WTC11 (cell line): ENCODE measurements around the gene HYDIN.

Source experiments
- CBFB ChIP-seq: sonication (generic); formaldehyde crosslinking; IDR thresholded peaks from 2 replicates; pipeline ENCODE4 v1.8.1; 2022; ENCODE audit warnings: mild to moderate bottlenecking, low read depth, missing genetic modification reagents
- CREB1 ChIP-seq: sonication (generic); formaldehyde crosslinking; IDR thresholded peaks from 2 replicates; pipeline ENCODE4 v1.8.0; 2023; ENCODE audit warnings: mild to moderate bottlenecking, missing genetic modification reagents
- CREM ChIP-seq: sonication (generic); formaldehyde crosslinking; IDR thresholded peaks from 2 replicates; pipeline ENCODE4 v1.8.1; 2022; ENCODE audit warnings: mild to moderate bottlenecking, missing genetic modification reagents, moderate library complexity
- ETV6 ChIP-seq: sonication (generic); formaldehyde crosslinking; IDR thresholded peaks from 2 replicates; pipeline ENCODE4 v1.8.1; 2022; ENCODE audit warnings: mild to moderate bottlenecking, missing genetic modification reagents
- MYBL2 ChIP-seq: sonication (generic); formaldehyde crosslinking; IDR thresholded peaks from 2 replicates; pipeline ENCODE4 v1.8.1; 2023; ENCODE audit warnings: mild to moderate bottlenecking, moderate library complexity, missing genetic modification reagents
- NFE2L1 ChIP-seq: sonication (generic); formaldehyde crosslinking; IDR thresholded peaks from 2 replicates; pipeline ENCODE4 v1.8.1; 2023; ENCODE audit warnings: missing genetic modification reagents
- SP1 ChIP-seq: sonication (generic); formaldehyde crosslinking; conservative IDR thresholded peaks from 2 replicates; pipeline ENCODE4 v1.8.1; 2022; ENCODE audit warnings: missing genetic modification reagents
- TCF7 ChIP-seq: sonication (generic); formaldehyde crosslinking; IDR thresholded peaks from 2 replicates; pipeline ENCODE4 v1.8.0; 2022; ENCODE audit warnings: mild to moderate bottlenecking, low read depth, missing genetic modification reagents, moderate library complexity
- ZNF263 ChIP-seq: sonication (generic); formaldehyde crosslinking; IDR thresholded peaks from 2 replicates; pipeline ENCODE4 v1.8.1; 2022; ENCODE audit warnings: low read depth, mild to moderate bottlenecking, moderate library complexity, missing genetic modification reagents
- ZSCAN18 ChIP-seq: fragments of 250-450 bp; sonication (Bioruptor Pico); IDR thresholded peaks from 2 replicates; pipeline ENCODE4 v2.1.2; 2022; ENCODE audit warnings: mild to moderate bottlenecking, moderate library complexity
- TF ChIP-seq, protein P1 (sequence below): fragments of 200-600 bp; IDR thresholded peaks from 2 replicates; pipeline ENCODE4 v1.8.0; 2022; ENCODE audit warnings: antibody characterized with exemption
- TF ChIP-seq, protein P2 (sequence below): sonication (generic); formaldehyde crosslinking; conservative IDR thresholded peaks from 2 replicates; pipeline ENCODE4 v1.8.1; 2023; ENCODE audit warnings: mild to moderate bottlenecking, low read depth, missing genetic modification reagents, moderate library complexity
- TF ChIP-seq, protein P3 (sequence below): sonication (generic); formaldehyde crosslinking; IDR thresholded peaks from 2 replicates; pipeline ENCODE4 v1.8.1; 2023; ENCODE audit warnings: mild to moderate bottlenecking, missing genetic modification reagents, moderate library complexity

GRCh38 chr16:71225145-71225544, 5.4 kb downstream of the HYDIN start:
- TF ChIP-seq CREM, result no peak
- TF ChIP-seq, protein P1, sequence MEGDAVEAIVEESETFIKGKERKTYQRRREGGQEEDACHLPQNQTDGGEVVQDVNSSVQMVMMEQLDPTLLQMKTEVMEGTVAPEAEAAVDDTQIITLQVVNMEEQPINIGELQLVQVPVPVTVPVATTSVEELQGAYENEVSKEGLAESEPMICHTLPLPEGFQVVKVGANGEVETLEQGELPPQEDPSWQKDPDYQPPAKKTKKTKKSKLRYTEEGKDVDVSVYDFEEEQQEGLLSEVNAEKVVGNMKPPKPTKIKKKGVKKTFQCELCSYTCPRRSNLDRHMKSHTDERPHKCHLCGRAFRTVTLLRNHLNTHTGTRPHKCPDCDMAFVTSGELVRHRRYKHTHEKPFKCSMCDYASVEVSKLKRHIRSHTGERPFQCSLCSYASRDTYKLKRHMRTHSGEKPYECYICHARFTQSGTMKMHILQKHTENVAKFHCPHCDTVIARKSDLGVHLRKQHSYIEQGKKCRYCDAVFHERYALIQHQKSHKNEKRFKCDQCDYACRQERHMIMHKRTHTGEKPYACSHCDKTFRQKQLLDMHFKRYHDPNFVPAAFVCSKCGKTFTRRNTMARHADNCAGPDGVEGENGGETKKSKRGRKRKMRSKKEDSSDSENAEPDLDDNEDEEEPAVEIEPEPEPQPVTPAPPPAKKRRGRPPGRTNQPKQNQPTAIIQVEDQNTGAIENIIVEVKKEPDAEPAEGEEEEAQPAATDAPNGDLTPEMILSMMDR, result no peak
- no peak for TF ChIP-seq NFE2L1 (CRISPR knock-in tag)
- TF ChIP-seq SP1 (CRISPR knock-in tag), result no peak
- TF ChIP-seq CREB1 (CRISPR knock-in tag), result no peak
- TF ChIP-seq CBFB (CRISPR knock-in tag), result no peak
- TF ChIP-seq, protein P2, sequence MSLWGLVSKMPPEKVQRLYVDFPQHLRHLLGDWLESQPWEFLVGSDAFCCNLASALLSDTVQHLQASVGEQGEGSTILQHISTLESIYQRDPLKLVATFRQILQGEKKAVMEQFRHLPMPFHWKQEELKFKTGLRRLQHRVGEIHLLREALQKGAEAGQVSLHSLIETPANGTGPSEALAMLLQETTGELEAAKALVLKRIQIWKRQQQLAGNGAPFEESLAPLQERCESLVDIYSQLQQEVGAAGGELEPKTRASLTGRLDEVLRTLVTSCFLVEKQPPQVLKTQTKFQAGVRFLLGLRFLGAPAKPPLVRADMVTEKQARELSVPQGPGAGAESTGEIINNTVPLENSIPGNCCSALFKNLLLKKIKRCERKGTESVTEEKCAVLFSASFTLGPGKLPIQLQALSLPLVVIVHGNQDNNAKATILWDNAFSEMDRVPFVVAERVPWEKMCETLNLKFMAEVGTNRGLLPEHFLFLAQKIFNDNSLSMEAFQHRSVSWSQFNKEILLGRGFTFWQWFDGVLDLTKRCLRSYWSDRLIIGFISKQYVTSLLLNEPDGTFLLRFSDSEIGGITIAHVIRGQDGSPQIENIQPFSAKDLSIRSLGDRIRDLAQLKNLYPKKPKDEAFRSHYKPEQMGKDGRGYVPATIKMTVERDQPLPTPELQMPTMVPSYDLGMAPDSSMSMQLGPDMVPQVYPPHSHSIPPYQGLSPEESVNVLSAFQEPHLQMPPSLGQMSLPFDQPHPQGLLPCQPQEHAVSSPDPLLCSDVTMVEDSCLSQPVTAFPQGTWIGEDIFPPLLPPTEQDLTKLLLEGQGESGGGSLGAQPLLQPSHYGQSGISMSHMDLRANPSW, result no peak
- no peak for TF ChIP-seq ZSCAN18
- TF ChIP-seq, protein P3, sequence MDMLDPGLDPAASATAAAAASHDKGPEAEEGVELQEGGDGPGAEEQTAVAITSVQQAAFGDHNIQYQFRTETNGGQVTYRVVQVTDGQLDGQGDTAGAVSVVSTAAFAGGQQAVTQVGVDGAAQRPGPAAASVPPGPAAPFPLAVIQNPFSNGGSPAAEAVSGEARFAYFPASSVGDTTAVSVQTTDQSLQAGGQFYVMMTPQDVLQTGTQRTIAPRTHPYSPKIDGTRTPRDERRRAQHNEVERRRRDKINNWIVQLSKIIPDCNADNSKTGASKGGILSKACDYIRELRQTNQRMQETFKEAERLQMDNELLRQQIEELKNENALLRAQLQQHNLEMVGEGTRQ, result no peak
- TF ChIP-seq MYBL2 (CRISPR knock-in tag), result no peak
- TF ChIP-seq TCF7 (CRISPR knock-in tag), result no peak
- no peak for TF ChIP-seq ZNF263
- no peak for TF ChIP-seq ETV6 (CRISPR knock-in tag)
